Measurements from ENCODE around the gene AFF3. TPM values are rescaled to one million over a fixed set of nuclear protein-coding genes. Genes with fewer than 3 reads are reported as not detected.

AFF3 gene
- total and polyA plus RNA-seq, 2 experiments from 2014 or later = 12.0 to 12.8 TPM

DNA sequence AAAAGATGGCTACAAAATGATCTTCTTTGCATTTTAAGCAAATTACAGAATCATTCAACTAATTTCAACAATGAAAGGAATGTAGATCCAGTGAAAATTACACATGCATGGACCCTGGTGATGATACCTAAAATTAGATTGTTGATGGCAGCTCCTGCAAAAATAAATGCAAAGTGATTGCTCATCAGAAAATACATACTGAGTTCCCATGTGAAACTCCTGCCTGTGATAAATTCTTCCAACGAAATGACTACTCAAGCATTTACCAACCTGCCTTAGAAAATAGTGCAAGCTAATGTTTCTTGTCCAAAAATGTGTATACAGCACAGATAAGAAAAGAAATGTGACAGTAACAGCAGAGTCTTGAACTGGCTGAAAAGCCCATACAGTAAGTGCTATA is 352.5 kb downstream of the AFF3 start:
- DNase-seq (ENCODE audit: low read depth in 1 of 2, low spot score in 1 of 2) = no peak
- no peaks in the 10 kb centered on the region for H3K36me3 ChIP-seq
- H3K27me3 ChIP-seq = no peaks in the 10 kb centered on the region
- H3K27ac ChIP-seq = no peak overlapping the region
- TF ChIP-seq, protein P1, sequence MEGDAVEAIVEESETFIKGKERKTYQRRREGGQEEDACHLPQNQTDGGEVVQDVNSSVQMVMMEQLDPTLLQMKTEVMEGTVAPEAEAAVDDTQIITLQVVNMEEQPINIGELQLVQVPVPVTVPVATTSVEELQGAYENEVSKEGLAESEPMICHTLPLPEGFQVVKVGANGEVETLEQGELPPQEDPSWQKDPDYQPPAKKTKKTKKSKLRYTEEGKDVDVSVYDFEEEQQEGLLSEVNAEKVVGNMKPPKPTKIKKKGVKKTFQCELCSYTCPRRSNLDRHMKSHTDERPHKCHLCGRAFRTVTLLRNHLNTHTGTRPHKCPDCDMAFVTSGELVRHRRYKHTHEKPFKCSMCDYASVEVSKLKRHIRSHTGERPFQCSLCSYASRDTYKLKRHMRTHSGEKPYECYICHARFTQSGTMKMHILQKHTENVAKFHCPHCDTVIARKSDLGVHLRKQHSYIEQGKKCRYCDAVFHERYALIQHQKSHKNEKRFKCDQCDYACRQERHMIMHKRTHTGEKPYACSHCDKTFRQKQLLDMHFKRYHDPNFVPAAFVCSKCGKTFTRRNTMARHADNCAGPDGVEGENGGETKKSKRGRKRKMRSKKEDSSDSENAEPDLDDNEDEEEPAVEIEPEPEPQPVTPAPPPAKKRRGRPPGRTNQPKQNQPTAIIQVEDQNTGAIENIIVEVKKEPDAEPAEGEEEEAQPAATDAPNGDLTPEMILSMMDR (IDR thresholded peaks at IDR 0.05; ENCODE audit: low read depth, low read length) = no peak
- no peaks in the 10 kb centered on the region for H3K4me1 ChIP-seq (ENCODE audit: low read depth)
- H3K9me3 ChIP-seq (ENCODE audit: low read depth) = no peaks in the 10 kb centered on the region
- H3K4me3 ChIP-seq = no peak overlapping the region

DNA sequence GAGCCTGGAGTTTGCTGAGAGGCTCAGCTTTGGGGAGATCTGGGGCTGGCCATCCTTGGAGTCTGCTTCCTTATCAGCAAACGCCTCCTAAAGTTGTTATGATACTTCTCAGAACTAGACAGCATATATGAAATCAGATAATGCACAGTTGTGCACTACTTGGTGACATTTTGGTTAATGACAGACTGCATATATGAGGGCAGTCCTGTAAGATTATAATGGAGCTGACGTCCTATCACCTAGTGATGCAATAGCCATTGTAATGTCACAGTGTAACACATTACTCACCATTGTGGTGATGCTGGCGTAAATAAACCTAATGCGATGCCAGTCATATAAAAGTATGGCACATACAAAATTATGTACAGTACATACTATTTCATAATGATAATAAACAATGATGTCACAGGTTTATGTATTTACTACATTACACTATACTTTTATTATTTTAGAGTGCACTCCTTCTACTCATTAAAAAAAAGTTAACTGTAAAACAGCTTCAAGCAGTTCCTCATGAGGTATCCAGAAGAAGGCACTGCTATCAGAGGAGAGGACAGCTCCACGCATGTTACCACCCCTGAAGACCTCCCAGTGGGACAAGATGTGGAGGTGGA is 354.5 kb downstream of the AFF3 start:
- TF ChIP-seq, protein P1 (IDR thresholded peaks at IDR 0.05; ENCODE audit: low read depth, low read length) = no peak
- Histone ChIP-seq H3K27me3 (no peaks in the 10 kb centered on the region), H3K36me3 (no peaks in the 10 kb centered on the region), H3K27ac (no peak overlapping the region), H3K4me1 (ENCODE audit: low read depth) (no peaks in the 10 kb centered on the region), H3K4me3 (no peak overlapping the region), H3K9me3 (ENCODE audit: low read depth) (no peaks in the 10 kb centered on the region)
- no peak for DNase-seq (ENCODE audit: low read depth in 1 of 2, low spot score in 1 of 2)

DNA sequence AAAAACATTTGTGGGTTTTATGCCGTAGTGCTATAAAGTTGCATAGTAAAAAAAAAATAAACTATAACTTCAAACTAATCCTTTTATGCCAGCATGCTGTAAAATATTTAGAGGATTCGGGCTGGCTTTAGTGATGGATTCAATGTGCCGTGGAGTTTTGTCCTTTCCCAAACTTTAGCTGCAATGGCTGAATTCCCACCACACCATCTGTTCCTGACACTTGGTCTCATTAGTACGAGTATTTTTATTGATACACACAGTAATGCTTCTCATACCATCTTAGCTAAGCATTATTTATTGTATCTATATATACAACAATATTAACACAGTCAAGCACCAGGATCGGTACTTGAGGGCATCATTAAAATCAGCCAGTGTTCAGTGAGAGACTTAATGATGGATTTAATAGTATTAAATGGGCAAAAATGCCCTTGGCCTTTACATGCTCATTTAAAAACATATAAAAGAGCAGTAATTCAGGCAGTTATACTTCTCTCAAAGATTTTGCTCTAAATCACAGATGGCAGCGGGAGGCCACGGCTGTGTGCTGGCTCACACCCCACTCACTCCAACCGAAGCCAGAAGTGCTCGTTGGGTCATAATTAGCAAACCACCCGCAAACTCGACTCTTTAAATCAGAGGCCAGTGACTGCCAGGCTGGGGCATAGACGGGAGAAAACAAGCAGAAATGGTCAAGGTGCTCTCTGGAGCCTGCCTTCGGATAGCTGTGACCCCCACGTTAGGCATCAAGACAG is 355.6 kb downstream of the AFF3 start:
- Histone ChIP-seq H3K4me1 (ENCODE audit: low read depth) (no peaks in the 10 kb centered on the region), H3K27ac (no peak overlapping the region), H3K36me3 (no peaks in the 10 kb centered on the region), H3K27me3 (no peaks in the 10 kb centered on the region), H3K4me3 (no peak overlapping the region), H3K9me3 (ENCODE audit: low read depth) (no peaks in the 10 kb centered on the region)
- no peak for DNase-seq (ENCODE audit: low read depth in 1 of 2, low spot score in 1 of 2)
- TF ChIP-seq, protein P1 (IDR thresholded peaks at IDR 0.05; ENCODE audit: low read depth, low read length) = no peak

DNA sequence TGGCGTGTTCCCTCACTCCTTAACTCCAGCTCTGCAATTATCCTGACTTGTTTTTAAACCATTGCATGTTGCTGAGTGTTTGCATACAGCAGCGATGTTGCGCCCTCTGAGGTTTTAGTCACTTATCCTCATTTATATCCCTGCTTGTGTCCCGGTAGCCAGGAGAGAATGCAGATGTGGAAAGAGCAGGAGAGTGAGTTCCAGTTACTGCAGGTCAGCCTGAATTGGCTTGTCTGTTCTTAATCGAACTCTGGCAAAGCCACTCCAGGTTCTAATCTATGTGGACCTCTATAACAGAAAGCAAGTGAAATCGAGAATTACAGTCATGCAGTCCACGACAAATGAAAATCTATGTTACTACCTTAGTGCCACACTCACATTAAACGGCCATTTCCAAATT is 357.4 kb downstream of the AFF3 start:
- H3K27ac ChIP-seq = no peak overlapping the region
- no peak for DNase-seq (ENCODE audit: low read depth in 1 of 2, low spot score in 1 of 2)
- H3K36me3 ChIP-seq = no peaks in the 10 kb centered on the region
- H3K27me3 ChIP-seq = no peaks in the 10 kb centered on the region
- TF ChIP-seq, protein P1 (IDR thresholded peaks at IDR 0.05; ENCODE audit: low read depth, low read length) = no peak
- H3K9me3 ChIP-seq (ENCODE audit: low read depth) = no peaks in the 10 kb centered on the region
- no peak overlapping the region for H3K4me3 ChIP-seq
- H3K4me1 ChIP-seq (ENCODE audit: low read depth) = no peaks in the 10 kb centered on the region

DNA sequence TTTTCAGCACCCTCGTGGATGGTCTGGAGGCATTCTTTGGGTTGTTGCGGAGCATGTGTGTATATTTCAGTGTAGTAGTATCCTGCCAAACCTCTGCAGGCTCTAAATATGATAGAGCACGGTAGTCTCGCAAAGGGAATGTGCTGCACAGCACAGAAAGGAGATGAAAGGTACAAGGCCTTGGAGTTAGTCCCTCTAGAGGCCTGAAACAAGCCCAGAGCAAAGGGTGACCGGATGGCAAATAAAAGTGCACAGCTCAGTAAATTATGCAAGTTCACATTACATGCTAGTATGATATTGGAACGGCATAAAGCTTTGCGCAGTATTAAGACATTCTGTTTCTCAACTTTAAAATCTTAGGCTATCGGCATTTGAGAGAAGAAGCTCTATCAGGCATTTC is 358.1 kb downstream of the AFF3 start:
- Histone ChIP-seq H3K27me3 (no peaks in the 10 kb centered on the region), H3K36me3 (no peaks in the 10 kb centered on the region), H3K27ac (no peak overlapping the region), H3K9me3 (ENCODE audit: low read depth) (no peaks in the 10 kb centered on the region), H3K4me1 (ENCODE audit: low read depth) (no peaks in the 10 kb centered on the region), H3K4me3 (no peak overlapping the region)
- TF ChIP-seq, protein P1 (IDR thresholded peaks at IDR 0.05; ENCODE audit: low read depth, low read length) = no peak
- DNase-seq (ENCODE audit: low read depth in 1 of 2, low spot score in 1 of 2) = no peak

Data from cardiac muscle cell (in vitro differentiated cells and primary cell).